ENCODE measurements around the gene CBX1.

CBX1 gene

DNA sequence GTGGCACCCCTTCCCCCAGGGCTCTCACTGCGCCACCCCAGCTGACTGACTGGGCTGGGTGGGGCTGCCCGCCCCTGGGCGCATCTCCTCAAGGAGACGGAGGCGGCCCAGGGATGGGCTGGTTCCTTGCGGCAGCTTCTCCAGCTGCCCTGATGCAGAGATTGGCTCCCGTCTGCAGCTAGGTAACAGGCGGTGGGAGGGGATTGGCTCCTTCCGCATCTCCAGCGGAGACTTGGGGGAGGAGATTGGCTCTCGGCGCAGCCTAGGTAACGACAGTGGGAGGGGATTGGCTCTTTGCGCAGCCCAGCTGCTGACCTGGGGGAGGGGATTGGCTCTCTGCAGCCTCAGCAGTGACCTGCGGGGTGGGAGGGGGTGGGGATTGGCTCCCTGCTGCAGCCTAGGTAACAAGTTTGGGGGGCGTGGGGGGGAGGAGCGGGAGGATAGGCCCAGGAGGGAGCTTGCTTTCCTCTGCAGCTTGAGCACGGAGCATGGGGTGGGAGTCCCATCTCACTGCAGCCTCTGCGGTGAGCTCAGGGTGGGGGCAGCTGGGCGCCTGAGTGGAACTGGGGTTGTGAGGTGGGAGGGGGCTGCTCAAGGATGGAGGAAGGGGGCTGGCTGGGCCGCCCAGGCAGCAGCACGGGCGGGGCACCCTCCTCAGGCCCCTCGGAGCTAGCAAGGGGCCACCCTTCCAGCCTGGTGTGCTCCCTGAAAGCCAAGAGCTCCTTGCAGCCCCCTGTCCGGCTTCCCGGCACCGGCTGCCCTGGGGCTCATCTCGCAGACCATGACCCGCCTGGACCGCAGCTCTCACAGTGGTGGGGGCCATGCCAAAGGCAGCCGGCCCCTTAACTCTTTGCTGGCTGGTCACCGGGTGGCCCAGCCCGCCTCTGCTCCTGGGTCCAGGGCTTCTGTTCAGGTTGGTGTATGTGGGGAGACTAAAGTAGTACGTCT lies 46.8 kb downstream of the CBX1 start:
- in situ Hi-C loops (cut with MboI; ENCODE audit: low pct_unique_long_range_greater_than_20kb, low sequenced_read_pairs, unreplicated experiment): no loop called here
- peak; percentile 12 for DNase-seq (ENCODE audit: low spot score)
- TF ChIP-seq, protein P1, sequence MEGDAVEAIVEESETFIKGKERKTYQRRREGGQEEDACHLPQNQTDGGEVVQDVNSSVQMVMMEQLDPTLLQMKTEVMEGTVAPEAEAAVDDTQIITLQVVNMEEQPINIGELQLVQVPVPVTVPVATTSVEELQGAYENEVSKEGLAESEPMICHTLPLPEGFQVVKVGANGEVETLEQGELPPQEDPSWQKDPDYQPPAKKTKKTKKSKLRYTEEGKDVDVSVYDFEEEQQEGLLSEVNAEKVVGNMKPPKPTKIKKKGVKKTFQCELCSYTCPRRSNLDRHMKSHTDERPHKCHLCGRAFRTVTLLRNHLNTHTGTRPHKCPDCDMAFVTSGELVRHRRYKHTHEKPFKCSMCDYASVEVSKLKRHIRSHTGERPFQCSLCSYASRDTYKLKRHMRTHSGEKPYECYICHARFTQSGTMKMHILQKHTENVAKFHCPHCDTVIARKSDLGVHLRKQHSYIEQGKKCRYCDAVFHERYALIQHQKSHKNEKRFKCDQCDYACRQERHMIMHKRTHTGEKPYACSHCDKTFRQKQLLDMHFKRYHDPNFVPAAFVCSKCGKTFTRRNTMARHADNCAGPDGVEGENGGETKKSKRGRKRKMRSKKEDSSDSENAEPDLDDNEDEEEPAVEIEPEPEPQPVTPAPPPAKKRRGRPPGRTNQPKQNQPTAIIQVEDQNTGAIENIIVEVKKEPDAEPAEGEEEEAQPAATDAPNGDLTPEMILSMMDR (IDR thresholded peaks at IDR 0.05; ENCODE audit: extremely low read depth, insufficient read depth, missing control alignments): no peak

DNA sequence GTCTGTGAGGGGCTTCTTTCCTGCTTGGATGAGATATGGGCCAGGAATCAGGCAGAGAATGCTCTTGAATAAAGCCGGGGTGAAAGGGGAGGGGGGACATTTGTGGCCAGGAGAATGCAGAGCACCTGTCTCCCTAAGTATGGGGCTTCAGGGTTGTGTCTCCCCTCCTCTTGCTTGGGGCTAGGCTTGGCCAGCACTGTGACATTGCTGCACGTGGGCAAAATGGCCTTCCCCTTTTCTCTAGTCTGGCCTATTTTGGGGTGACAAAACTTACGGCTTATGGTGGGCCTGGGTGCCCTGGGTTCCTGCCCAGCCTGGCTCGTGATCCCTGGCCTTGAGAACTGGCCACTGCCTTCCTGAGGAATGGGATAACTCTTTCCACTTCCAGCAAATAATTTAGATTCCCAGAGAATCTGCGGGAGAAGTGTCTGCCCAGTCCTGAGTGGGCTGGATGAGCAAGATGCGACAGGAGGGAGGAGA lies 47.5 kb downstream of the CBX1 start:
- no peak for DNase-seq (ENCODE audit: low spot score)
- in situ Hi-C loops (cut with MboI; ENCODE audit: low pct_unique_long_range_greater_than_20kb, low sequenced_read_pairs, unreplicated experiment): no loop called here
- TF ChIP-seq, protein P1 (IDR thresholded peaks at IDR 0.05; ENCODE audit: extremely low read depth, insufficient read depth, missing control alignments): no peak

DNA sequence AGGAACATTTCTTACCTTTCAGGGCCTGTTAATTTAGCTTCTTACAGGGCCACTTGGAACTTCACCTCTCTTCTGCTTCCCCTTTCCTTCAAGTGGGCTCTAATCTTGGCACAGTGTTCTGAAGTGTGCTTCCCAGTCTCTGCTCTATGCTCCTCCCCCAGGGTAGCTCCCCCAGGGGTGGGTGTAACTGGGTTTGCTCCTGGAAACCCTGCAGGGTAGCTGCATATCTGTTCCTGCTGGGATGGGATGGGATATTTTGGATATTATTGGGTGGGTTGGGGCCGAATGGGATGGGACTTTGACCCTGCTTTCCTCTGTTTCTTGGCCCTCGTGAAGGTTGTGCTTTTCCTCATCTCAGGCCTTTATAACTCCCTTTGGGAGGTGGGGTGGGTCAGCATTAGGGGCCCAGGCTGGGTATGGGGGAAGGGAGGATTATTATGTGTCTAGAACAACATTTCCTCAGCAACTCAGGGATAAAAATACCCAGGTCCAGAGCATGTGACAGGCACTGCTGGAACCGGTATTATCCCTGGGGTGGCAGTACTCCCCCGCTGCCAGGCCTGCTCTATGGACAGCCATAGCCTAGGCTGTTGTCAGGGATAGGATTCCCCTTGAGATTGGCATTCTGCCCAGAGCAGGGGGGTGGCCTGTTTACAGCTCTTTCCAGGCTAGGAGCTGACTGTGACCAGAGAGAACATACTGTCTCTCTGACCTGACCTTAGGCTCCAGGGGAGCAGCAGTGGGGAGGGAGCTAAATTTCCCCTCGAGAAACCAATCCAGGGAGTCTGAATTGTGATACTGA lies 48.1 kb downstream of the CBX1 start:
- DNase-seq (ENCODE audit: low spot score): no peak
- TF ChIP-seq, protein P1 (IDR thresholded peaks at IDR 0.05; ENCODE audit: extremely low read depth, insufficient read depth, missing control alignments): no peak

DNA sequence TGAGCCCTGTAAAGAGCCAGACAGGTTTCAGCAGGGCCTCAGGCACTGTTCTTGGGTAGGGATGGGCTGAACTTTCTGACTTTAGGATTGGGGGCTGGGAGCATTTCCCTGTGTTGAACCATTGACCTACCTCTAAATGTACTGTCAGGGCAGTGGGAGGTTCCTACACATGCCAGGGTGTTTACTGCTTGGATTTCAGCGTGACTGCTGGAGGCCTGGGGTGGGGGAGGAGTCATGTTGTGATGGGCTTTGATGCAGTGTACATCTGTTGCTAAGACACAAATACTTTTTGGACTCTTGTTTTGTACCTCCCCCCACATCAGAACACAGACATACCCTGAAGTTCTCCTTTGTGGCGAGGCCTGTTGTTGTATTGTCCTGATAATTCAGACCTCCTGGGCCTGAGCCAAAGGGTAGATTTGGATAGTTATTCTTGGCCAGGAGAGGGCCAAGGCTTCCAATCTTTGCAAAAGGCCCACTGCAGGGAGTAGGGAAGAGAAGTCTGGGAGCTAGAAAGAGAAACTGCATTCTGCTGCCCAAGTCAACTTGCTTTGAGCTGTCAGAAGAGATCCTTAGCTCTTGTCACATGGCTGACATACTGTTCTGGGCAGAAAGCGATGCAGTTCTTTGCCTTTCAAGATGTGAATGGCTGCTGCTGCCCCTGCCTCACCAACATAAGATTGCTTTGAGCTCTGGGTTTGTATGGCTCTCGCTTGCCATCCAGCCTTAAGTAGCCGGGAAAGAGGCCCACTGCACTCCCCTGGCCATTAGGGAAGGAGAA lies 49.4 kb downstream of the CBX1 start:
- TF ChIP-seq, protein P1 (IDR thresholded peaks at IDR 0.05; ENCODE audit: extremely low read depth, insufficient read depth, missing control alignments): no peak
- DNase-seq (ENCODE audit: low spot score): no peak
- in situ Hi-C loops (cut with MboI; ENCODE audit: low pct_unique_long_range_greater_than_20kb, low sequenced_read_pairs, unreplicated experiment): no loop called here

More for the DNA sequence above, 48.1 kb downstream of the CBX1 start:
- in situ Hi-C loops (cut with MboI; ENCODE audit: low pct_unique_long_range_greater_than_20kb, low sequenced_read_pairs, unreplicated experiment): no loop called here

DNA sequence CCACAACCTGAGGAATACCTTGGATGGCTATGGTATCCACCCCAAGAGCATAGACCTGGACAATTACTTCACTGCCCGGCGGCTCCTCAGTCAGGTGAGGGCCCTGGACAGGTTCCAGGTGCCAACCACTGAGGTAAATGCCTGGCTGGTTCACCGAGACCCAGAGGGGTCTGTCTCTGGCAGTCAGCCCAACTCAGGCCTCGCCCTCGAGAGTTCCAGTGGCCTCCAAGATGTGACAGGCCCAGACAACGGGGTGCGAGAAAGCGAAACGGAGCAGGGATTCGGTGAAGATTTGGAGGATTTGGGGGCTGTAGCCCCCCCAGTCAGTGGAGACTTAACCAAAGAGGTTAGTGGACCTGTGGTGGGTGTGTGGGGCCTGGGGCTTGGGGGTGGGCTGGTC lies 50.0 kb downstream of the CBX1 start:
- no peak for DNase-seq (ENCODE audit: low spot score)
- TF ChIP-seq, protein P1 (IDR thresholded peaks at IDR 0.05; ENCODE audit: extremely low read depth, insufficient read depth, missing control alignments): no peak
- in situ Hi-C loops (cut with MboI; ENCODE audit: low pct_unique_long_range_greater_than_20kb, low sequenced_read_pairs, unreplicated experiment): no loop called here

All from GM13977 (cell line).